Chondrocyte (in vitro differentiated cells): ENCODE data around the gene MOB2. TPM values are rescaled to one million over a fixed set of nuclear protein-coding genes. Genes with fewer than 3 reads are reported as not detected.

Source experiments
- DNase-seq: peaks from one replicate; pipeline ENCODE4 v3.0.0; 2021; ENCODE audit warnings: mixed read lengths, low spot score
- H3K27ac Mint-ChIP-seq: one replicate; pipeline ENCODE4 v1.8.0; 2021; ENCODE audit warnings: mild to moderate bottlenecking, moderate library complexity, mixed read lengths; ENCODE audit not compliant: unreplicated experiment
- H3K27me3 Mint-ChIP-seq: 2 replicates; pipeline ENCODE4 v1.8.0; 2021; ENCODE audit warnings: low read depth, mixed read lengths
- H3K36me3 Mint-ChIP-seq: 2 replicates; pipeline ENCODE4 v1.8.0; 2021; ENCODE audit warnings: low read depth, mixed read lengths
- H3K4me1 Mint-ChIP-seq: 2 replicates; pipeline ENCODE4 v1.8.0; 2021; ENCODE audit warnings: low read depth, mild to moderate bottlenecking, mixed read lengths
- H3K4me3 Mint-ChIP-seq: one replicate; pipeline ENCODE4 v1.8.0; 2021; ENCODE audit warnings: mild to moderate bottlenecking, moderate library complexity, mixed read lengths; ENCODE audit not compliant: unreplicated experiment
- H3K9me3 Mint-ChIP-seq: 2 replicates; pipeline ENCODE4 v1.8.0; 2021; ENCODE audit warnings: low read depth, mixed read lengths
- total RNA-seq: library from RNA; stranded (reverse); gene quantifications from 3 replicates; pipeline ENCODE4 v1.2.1, GENCODE V29; 2021
- TF ChIP-seq, protein P1 (sequence below): fragments of 200-600 bp; sonication (generic); IDR thresholded peaks from 2 replicates; pipeline ENCODE4 v1.5.0; 2021; ENCODE audit warnings: antibody characterized with exemption, mild to moderate bottlenecking, moderate library complexity

MOB2 gene
- total RNA-seq, 1 donor from 2014 or later: 28.0 TPM

DNA sequence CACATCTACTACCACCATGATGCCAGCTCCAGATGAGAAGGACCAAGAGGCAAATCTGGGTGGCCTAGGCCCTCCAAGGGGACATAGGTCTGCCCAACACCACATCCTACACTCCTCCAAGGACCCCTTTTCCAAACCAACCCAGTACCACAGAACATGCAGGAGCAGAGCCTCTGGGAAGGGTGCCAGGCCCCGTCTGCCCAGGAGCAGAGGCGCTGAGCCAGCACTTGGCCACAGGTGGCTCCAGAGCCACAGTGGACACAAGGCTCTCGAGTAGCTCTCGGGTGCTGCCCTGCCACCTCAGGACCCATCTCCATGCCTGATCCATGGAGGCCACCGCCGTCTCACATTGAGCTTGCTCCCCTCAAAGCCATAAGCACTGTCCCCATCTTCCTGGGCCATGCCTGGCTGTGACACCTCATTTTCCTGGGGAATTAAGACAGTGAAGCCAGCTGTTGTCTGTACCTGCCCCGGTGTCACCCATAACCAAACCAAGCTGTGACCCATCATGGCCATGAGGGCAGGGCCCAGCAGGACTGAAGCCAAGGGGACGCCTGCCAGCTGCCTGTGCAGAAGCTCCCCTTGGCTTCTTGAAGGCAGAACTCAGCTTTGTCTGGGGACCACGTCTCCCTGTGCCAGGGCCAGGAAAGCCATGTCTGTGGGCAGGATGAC is 7.4 kb downstream of the MOB2 start:
- Mint-ChIP-seq H3K9me3 (no peaks in the 10 kb centered on the region), H3K27me3 (no peaks in the 10 kb centered on the region), H3K4me1 (peaks cover 12% of the 10 kb centered on the region), H3K36me3 (peaks cover 17% of the 10 kb centered on the region), H3K27ac (no peak overlapping the region), H3K4me3 (no peak overlapping the region)
- peak; percentile 71 for DNase-seq
- TF ChIP-seq, protein P1, sequence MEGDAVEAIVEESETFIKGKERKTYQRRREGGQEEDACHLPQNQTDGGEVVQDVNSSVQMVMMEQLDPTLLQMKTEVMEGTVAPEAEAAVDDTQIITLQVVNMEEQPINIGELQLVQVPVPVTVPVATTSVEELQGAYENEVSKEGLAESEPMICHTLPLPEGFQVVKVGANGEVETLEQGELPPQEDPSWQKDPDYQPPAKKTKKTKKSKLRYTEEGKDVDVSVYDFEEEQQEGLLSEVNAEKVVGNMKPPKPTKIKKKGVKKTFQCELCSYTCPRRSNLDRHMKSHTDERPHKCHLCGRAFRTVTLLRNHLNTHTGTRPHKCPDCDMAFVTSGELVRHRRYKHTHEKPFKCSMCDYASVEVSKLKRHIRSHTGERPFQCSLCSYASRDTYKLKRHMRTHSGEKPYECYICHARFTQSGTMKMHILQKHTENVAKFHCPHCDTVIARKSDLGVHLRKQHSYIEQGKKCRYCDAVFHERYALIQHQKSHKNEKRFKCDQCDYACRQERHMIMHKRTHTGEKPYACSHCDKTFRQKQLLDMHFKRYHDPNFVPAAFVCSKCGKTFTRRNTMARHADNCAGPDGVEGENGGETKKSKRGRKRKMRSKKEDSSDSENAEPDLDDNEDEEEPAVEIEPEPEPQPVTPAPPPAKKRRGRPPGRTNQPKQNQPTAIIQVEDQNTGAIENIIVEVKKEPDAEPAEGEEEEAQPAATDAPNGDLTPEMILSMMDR: no peak

DNA sequence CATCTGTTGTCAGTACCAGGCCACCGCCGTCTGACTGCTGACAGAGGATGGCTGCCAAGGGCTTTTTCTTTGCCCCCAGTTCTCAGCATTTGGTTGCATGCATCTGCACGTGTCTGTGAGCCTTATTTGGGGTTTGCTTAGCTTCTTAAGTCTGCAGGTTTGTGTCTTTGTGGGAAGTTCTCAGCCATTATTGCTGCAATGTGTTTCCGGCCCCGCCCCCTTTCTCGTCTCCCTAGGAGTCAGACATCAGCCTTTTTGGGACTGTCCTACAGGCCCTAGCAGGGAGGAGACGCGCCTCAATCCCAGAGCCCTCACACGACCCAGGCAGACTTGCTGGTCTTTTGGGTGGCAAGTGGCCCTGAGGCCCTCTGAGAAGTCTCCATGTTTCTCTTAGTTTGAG is 8.0 kb downstream of the MOB2 start:
- no peaks in the 10 kb centered on the region for H3K9me3 Mint-ChIP-seq
- H3K4me1 Mint-ChIP-seq: peaks cover 11% of the 10 kb centered on the region
- TF ChIP-seq, protein P1: no peak
- no peak overlapping the region for H3K4me3 Mint-ChIP-seq
- H3K36me3 Mint-ChIP-seq: peaks cover 18% of the 10 kb centered on the region
- H3K27ac Mint-ChIP-seq: no peak overlapping the region
- DNase-seq: peak; percentile 66
- no peaks in the 10 kb centered on the region for H3K27me3 Mint-ChIP-seq

DNA sequence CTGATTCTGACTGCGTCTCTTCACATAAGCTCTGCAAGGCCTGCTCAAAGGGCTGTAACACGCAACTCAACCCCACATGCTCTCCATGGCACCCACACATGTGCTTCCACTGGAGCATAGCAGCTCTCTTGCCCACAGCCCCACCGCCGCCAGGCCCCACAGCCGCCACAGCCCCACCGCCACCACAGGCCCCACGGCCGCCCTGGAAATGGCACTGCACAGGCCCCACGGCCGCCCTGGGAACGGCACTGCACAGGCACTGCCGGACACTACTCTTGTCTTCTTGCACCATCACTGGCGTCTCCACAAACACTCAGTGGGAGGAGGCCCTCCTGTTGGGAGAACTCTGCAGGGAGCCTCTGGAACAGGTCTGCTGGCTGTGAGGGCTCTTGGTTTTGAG is 8.6 kb downstream of the MOB2 start:
- Mint-ChIP-seq H3K4me1 (peaks cover 8% of the 10 kb centered on the region), H3K27ac (no peak overlapping the region), H3K36me3 (peaks cover 18% of the 10 kb centered on the region), H3K4me3 (no peak overlapping the region), H3K27me3 (no peaks in the 10 kb centered on the region), H3K9me3 (no peaks in the 10 kb centered on the region)
- TF ChIP-seq, protein P1: no peak
- peak; percentile 75 for DNase-seq

DNA sequence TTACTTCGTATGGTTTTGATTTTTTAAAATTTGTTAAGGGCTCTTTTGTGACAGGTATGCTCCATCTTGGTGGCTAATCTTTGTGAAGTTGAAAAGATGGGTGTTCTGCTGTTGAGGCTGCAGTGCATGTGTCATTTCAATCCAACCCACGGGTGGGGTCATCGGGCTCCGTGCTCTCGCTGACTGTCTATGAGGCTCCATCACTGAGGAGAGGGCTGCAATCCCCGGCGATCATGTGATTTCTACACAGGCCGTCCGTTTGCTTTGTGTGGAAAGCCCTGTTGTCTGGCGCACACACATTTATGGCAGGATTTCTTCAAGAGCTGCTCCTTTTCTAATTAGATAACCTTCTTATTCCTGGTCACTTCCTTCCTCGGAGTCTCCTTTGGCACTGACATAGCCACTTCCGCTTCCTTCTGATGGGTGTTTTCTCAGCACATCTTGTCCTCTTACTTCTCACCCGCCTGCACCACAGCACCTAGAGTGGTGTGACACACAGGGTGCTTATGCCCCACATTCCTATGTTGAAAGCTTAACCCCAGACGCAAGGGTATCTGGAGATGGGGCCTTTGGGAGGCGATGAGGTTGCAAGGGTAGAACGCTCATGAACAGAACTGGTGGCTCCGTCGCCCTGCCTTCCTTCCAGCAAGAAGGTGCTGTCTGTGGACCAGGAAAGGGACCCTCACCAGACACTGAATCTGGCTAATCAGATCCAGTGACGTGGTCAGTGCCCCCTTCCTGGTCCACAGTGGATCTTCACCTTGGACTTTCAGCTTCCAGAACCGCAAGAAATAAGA is 9.4 kb downstream of the MOB2 start:
- no peaks in the 10 kb centered on the region for H3K9me3 Mint-ChIP-seq
- H3K27me3 Mint-ChIP-seq: no peaks in the 10 kb centered on the region
- H3K4me3 Mint-ChIP-seq: no peak overlapping the region
- H3K27ac Mint-ChIP-seq: no peak overlapping the region
- peaks cover 7% of the 10 kb centered on the region for H3K4me1 Mint-ChIP-seq
- no peak for DNase-seq
- TF ChIP-seq, protein P1: no peak
- peaks cover 18% of the 10 kb centered on the region for H3K36me3 Mint-ChIP-seq

DNA sequence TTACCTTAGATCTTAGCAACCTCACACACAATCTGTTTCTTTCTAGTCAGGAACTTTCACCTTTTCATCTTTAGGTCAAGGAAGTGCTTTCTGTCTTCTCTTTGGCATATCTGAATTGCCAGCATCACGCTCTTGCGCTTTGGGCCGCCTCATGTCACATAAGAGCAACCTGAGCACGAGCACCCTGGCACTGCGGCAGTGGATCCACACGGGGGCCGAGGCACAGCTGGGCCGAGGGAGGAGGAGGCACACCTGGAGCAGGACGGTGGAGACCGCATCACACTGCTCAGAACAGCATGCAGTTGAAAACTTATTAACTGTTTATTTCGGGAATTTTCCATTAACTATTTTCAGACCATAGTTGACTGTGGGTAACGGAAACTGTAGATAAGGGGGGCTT is 10.7 kb downstream of the MOB2 start:
- no peak overlapping the region for H3K4me3 Mint-ChIP-seq
- H3K27me3 Mint-ChIP-seq: no peaks in the 10 kb centered on the region
- no peak overlapping the region for H3K27ac Mint-ChIP-seq
- H3K9me3 Mint-ChIP-seq: no peaks in the 10 kb centered on the region
- H3K36me3 Mint-ChIP-seq: peaks cover 20% of the 10 kb centered on the region
- DNase-seq: no peak
- TF ChIP-seq, protein P1: no peak
- no peaks in the 10 kb centered on the region for H3K4me1 Mint-ChIP-seq
